Activated gamma-delta T cell (primary cell): Measurements from ENCODE around the gene RAP1GDS1.

Experiments
- DNase-seq: peaks from one replicate; lab custom pipeline; 2025; lab: John Stamatoyannopoulos, UW
- total RNA-seq, 2 donors: gene quantifications; one replicate each; lab custom pipeline; 2026; lab: John Stamatoyannopoulos, UW

Gene RAP1GDS1
- total RNA-seq = 68.6 to 69.6 reads per million in 2 donors

DNA sequence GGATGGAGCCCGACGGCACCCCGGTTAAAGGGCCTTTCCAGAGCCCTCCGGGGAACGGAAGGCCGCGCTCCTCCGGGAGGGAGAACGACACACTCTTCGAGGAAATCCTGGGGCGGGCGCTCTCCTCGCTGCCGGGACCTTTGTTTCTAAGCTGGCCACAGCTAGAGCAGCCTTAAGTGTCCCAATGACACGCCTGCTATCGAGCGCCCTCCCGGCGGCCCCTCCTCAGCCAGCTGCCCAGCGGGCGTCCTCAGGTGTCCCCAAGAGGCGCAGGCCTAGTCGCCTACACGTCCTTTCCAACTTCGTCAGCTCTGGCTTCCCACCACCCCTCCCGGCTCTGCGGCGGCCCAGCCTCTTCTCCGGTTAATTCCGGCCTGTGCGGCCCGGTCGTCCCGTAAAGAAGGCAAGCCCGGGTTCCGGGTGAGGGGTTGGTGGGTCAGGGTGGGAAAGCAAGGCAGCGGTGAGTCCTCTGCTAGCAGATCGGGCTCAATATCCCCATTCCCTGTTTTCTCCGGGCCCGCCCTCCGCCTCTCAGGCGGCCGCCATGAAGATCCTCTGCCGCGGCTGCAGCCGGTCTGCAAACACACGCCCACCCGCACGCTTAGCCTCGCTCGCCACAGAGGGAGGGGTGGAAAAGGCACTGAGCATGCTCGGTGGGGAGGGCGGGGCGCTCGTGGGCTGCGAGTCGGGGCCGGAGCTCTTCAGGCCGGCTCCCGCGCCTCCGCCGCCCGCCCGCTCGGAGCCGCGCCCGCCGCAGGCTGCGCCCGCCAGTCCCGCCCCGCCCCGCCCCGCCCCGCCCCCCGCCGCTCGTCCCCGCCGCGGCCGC is at the start of gene RAP1GDS1:
RAP1GDS1 (plus strand) TSS at position 806 of the 826 bp plus-strand sequence. CDS start 182 bp downstream, outside the sequence.
- peak; percentile 87 for DNase-seq

DNA sequence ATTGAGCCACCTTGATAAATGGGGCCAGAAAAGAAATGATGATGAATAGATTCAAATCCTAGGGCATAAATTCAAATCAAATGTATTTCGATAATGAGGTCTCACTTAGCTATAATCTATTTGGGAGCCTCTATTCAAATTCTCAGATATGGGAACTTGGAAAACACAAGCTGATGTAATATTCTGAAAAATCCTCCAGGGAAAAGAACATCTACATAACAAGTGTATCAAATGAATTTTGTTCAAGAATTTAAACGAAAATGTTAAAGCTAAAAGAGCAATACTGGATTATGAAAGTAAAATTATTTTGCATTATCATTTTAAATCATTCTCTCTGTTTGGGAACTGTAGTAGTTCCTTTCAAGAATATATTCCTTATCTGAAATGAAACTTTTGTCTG is 38.9 kb upstream of the RAP1GDS1 start:
- DNase-seq = no peak

- no peak for DNase-seq
Measured at GRCh38 chr4:98226396-98226795, 34.8 kb upstream of the RAP1GDS1 start.

GRCh38 chr4:98230961-98231360 is 30.2 kb upstream of the RAP1GDS1 start:
- DNase-seq = no peak

DNA sequence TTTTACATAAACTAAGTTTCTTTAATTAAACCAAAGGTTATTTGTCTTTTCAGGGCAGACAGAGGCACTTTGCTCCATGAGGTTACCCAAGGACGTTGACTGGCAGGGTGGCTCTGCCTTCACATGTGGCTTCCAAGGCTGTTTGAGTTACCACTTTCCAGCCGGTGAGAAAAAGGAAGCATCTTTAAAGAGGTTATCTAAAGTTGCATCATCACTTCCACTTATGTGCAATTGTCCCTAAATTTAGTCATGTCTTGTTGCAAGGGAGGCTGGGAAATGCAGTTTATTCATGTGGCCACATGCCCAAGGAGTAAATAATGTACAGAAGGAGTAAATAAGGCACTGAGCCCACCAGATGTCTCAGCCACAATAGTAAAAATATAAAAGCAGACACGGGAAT is 29.0 kb upstream of the RAP1GDS1 start:
- no peak for DNase-seq

DNA sequence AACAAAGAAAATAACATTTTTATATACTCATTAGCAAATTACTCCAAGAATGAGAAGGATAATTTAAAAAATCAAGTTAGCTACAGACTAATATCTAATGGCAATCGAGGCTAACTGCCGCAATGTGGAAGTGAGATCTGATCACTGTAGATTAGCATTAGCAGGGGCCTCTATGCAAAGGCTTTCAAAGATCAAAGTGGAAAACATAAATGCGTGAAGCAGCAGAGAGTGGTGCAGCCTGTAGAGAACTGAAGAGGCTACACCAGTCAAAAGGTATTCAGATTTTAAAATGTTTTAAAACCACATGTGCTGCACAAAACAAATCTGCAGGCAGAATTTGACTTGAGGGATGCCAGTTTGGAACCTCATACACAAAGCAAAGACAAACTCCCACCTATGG is 24.0 kb upstream of the RAP1GDS1 start:
- no peak for DNase-seq

DNA sequence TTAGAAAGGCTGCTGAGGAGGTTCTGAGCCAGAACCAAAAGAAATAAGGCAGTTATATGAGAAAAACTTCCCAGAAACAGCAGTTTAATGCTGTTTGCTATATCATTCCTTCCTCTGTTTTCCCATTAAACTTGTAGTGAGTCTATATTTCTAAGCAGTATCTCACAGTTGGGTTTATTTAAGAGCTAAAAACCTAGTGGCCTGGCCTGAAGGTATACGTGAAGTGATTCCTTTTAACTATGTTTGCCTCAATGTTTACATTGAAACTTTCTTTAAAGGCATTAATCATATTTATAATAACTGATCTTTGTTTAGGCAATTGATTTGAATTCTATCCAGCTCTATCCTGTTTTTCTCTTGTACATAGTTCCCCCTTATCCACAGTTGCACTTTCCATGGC is 19.1 kb upstream of the RAP1GDS1 start:
- no peak for DNase-seq

GRCh38 chr4:98242538-98242937 is 18.6 kb upstream of the RAP1GDS1 start:
- no peak for DNase-seq

GRCh38 chr4:98245226-98245625 is 16.0 kb upstream of the RAP1GDS1 start:
- no peak for DNase-seq

DNA sequence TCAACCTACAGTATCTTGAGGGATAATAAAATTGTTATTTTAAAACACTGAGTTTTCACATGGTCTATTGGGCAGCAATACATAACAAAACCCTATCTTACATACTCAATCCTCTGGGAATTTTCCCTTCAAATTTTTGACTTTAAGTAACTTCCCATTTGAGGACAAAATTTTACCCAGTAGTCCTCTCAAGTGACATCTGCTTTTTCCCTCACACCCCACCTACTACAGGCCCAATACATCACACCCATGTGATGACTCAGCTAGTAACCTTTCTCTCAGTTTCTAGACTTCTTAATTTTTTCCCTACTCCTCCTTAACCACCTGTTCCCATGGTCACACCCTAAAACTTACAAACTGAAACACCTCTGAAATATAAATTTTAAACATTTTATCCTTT is 12.2 kb upstream of the RAP1GDS1 start:
- DNase-seq = no peak

DNA sequence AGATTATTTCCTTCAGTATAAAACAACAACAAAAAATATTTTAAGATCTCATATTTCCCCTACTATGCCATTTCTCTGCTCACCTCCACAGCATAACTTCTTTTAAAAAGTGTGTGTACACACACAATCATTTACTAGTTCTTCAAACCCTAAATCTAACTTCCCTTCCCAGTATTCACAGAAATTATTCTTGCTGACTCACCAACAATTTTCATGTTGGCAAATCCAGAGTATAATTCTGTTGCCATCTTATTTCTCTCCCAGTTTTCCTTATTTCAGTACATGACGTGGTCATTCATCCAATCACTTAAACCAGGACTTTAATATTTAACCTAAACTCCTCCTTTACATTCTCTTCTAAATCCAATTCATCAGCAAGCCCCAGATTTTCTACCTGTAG is 11.4 kb upstream of the RAP1GDS1 start:
- no peak for DNase-seq

GRCh38 chr4:98253499-98253898 is 7.7 kb upstream of the RAP1GDS1 start:
- no peak for DNase-seq

DNA sequence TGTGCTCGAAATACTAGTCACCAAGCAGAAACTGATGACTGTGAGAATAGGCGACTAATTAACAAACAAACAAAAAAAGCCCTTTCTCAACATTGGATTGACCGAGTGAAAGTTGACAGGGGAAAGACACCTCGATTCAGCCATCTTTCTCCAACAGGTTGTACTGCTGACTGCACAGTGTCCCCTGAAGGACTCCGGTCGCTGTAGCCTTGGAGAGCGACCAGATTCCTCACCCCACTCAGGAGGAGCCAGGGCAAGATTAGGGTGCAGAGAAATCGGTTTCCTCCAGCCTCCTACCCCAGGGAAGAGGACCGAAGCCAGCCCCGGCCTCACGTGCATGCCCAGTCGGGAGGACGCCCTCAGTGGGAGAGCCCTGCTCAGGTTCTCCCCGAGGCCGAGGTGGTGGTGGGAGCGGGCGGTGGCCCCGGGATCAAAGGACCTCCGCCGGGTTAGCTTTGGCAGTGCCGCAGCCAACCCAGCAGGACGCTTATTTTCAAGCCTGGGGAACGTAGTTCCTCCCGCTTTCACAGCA is 1.1 kb upstream of the RAP1GDS1 start:
- DNase-seq = peak; percentile 31

- peak; percentile 87 for DNase-seq
Measured at GRCh38 chr4:98261405-98262291, 464 bp downstream of the RAP1GDS1 start.

GRCh38 chr4:98262431-98262830 is 1.2 kb downstream of the RAP1GDS1 start:
- no peak for DNase-seq

DNA sequence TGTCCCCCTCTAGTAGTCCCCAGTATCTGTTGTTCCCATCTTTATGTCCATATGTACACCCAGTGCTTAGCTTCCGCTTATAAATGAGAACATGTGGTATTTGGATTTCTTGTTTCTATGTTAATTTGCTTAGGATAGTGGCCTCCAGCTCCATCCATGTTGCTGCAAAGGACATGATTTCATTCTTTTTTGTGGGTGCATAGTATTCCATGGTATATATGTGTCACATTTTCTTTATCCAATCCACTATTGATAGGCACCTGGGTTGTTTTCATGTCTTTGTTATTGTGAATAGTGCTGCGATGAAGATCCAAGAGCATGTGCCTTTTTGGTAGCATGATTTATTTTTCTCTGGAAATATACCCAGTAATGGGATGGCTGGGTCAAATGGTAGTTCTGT is 6.3 kb downstream of the RAP1GDS1 start:
- no peak for DNase-seq

- no peak for DNase-seq
Measured at GRCh38 chr4:98275145-98275544, 14.0 kb downstream of the RAP1GDS1 start.

- no peak for DNase-seq
Measured at GRCh38 chr4:98283219-98284189, 22.3 kb downstream of the RAP1GDS1 start.

- no peak for DNase-seq
Measured at GRCh38 chr4:98284640-98285046, 23.5 kb downstream of the RAP1GDS1 start.

GRCh38 chr4:98285676-98286075 is 24.5 kb downstream of the RAP1GDS1 start:
- DNase-seq = no peak

- DNase-seq = no peak
Measured at GRCh38 chr4:98287328-98287727, 26.1 kb downstream of the RAP1GDS1 start.
